B cell (primary cell): ENCODE measurements around the gene HEXIM2. TPM values are rescaled to one million over a fixed set of nuclear protein-coding genes. Genes with fewer than 3 reads are reported as not detected.

ENCODE experiments used
- ATAC-seq: fragments of 200-7000 bp; cut with Tn5 transposase; one replicate; pipeline ENCODE4 v1.10.0; 2021; ENCODE audit warnings: low read depth, mild to moderate bottlenecking, moderate number of reproducible peaks, moderate library complexity
- CTCF ChIA-PET: fragments of 350-600 bp; sonication (Branson Sonifier 250); formaldehyde crosslinking; loops from one replicate; lab custom pipeline; 2021; ENCODE audit warnings: antibody characterized with exemption, inconsistent platforms; lab: Charles Lee
- POLR2A ChIA-PET: fragments of 350-600 bp; sonication (Branson Sonifier 250); formaldehyde crosslinking; loops from one replicate; lab custom pipeline; 2021; ENCODE audit warnings: antibody characterized with exemption; lab: Charles Lee
- DNase-seq: peaks from one replicate; pipeline ENCODE4 v3.0.0; 2013
- H2AFZ ChIP-seq: 2 replicates; pipeline ENCODE4 v1.6.1; 2012; ENCODE audit warnings: mild to moderate bottlenecking, low read depth, low read length; ENCODE audit not compliant: insufficient read depth, poor library complexity, severe bottlenecking
- H3K27ac ChIP-seq, 2 donors: 1 replicate in 1 of 2; 2 replicates in 1 of 2; pipeline ENCODE4 v1.5.1; 2012 to 2013; ENCODE audit warnings: low read length in 2 of 2, mild to moderate bottlenecking in 2 of 2, moderate library complexity in 1 of 2
- H3K27me3 ChIP-seq, 4 experiments: fragments of 200-600 bp in 1 of 4; sonication (generic) in 1 of 4; replicated peaks in 1 of 4; 1 replicate in 2 of 4; 2 replicates in 2 of 4; pipeline versions ENCODE4 v1.6.1 to v1.7.0; 2013 to 2016; ENCODE audit warnings: low read length in 3 of 4, mild to moderate bottlenecking in 2 of 4, mixed read lengths in 1 of 4, moderate library complexity in 1 of 4; ENCODE audit not compliant: insufficient read depth in 4 of 4, control insufficient read depth in 3 of 4; ENCODE audit errors: control extremely low read depth in 1 of 4
- H3K36me3 ChIP-seq, 2 experiments: replicated peaks in 1 of 2; 1 replicate in 1 of 2; 2 replicates in 1 of 2; pipeline versions ENCODE4 v1.6.1 to v1.7.1; 2013; ENCODE audit warnings: low read length in 1 of 2; ENCODE audit not compliant: insufficient read depth in 2 of 2, control insufficient read depth in 1 of 2; ENCODE audit errors: control extremely low read depth in 1 of 2, extremely low read depth in 1 of 2
- H3K4me1 ChIP-seq, 2 donors: fragments of 200-600 bp in 1 of 2; sonication (generic) in 1 of 2; 1 replicate in 1 of 2; 2 replicates in 1 of 2; pipeline versions ENCODE4 v1.5.1 to v1.6.1; 2013 to 2017; ENCODE audit warnings: low read length in 2 of 2; ENCODE audit not compliant: control insufficient read depth in 2 of 2, insufficient read depth in 2 of 2
- H3K4me2 ChIP-seq: replicated peaks from 2 replicates; pipeline ENCODE3; 2012; ENCODE audit warnings: mild to moderate bottlenecking, low read depth, low read length; ENCODE audit not compliant: poor library complexity, severe bottlenecking
- H3K4me3 ChIP-seq, 5 experiments: fragments of 200-600 bp in 1 of 5; sonication (generic) in 1 of 5; 1 replicate in 3 of 5; 2 replicates in 2 of 5; pipeline versions ENCODE4 v1.5.1 to v1.7.0; 2011 to 2016; ENCODE audit warnings: low read length in 4 of 5, mild to moderate bottlenecking in 4 of 5, low read depth in 2 of 5, control low read depth in 1 of 5, moderate library complexity in 1 of 5; ENCODE audit not compliant: insufficient read depth in 1 of 5; ENCODE audit errors: control extremely low read depth in 1 of 5, extremely low read depth in 1 of 5
- H3K79me2 ChIP-seq: fragments of 200-600 bp; sonication (generic); one replicate; pipeline ENCODE4 v1.6.0; 2016; ENCODE audit warnings: low read length; ENCODE audit not compliant: control insufficient read depth, insufficient read depth
- H3K9ac ChIP-seq: fragments of 200-600 bp; sonication (generic); 2 replicates; pipeline ENCODE4 v1.6.1; 2017; ENCODE audit warnings: mild to moderate bottlenecking, low read length, moderate library complexity
- H3K9me3 ChIP-seq, 3 donors: one replicate each; pipeline versions ENCODE4 v1.6.1 to v1.7.1; 2013; ENCODE audit warnings: low read length in 2 of 3; ENCODE audit not compliant: control insufficient read depth in 2 of 3, insufficient read depth in 1 of 3; ENCODE audit errors: control extremely low read depth in 1 of 3
- H4K20me1 ChIP-seq: 2 replicates; pipeline ENCODE4 v1.6.0; 2012; ENCODE audit warnings: mild to moderate bottlenecking, low read length; ENCODE audit not compliant: insufficient read depth, control insufficient read depth, poor library complexity, severe bottlenecking
- H3K27ac Mint-ChIP-seq: one replicate; pipeline ENCODE4 v1.8.0; 2021; ENCODE audit warnings: mixed read lengths
- H3K27me3 Mint-ChIP-seq: one replicate; pipeline ENCODE4 v1.8.0; 2021; ENCODE audit warnings: mixed read lengths
- H3K4me1 Mint-ChIP-seq: one replicate; pipeline ENCODE4 v1.8.0; 2021; ENCODE audit warnings: mixed read lengths
- H3K4me3 Mint-ChIP-seq: one replicate; pipeline ENCODE4 v1.8.0; 2021; ENCODE audit warnings: mixed read lengths
- H3K9me3 Mint-ChIP-seq: one replicate; pipeline ENCODE4 v1.8.0; 2022; ENCODE audit warnings: mixed read lengths; ENCODE audit not compliant: insufficient read depth
- CTCF ChIP-seq: fragments of 200-600 bp; IDR thresholded peaks from one replicate; pipeline ENCODE4 v1.8.0; 2022; ENCODE audit warnings: antibody characterized with exemption, mild to moderate bottlenecking
- EZH2 ChIP-seq: IDR thresholded peaks from 2 replicates; pipeline ENCODE4 v1.6.1; 2012; ENCODE audit warnings: borderline replicate concordance, low read depth, mild to moderate bottlenecking, moderate library complexity, low read length; ENCODE audit not compliant: insufficient read depth, poor library complexity, severe bottlenecking
- WGBS: methylation state at CpG from one replicate; pipeline ENCODE4 v1.1.5; 2013; ENCODE audit warnings: missing lambda C conversion rate; ENCODE audit not compliant: insufficient coverage; 5-methylcytosine and 5-hydroxymethylcytosine counted together
- intact Hi-C: fragments of 100-400 bp; cut with micrococcal nuclease; formaldehyde crosslinking; loops from one replicate; pipeline ENCODE4 v1.10.0; 2022
- polyA plus RNA-seq: library from polyadenylated mRNA; depleted of rRNA; stranded (reverse); fragments of >200 nt; gene quantifications from 2 replicates; pipeline ENCODE4 v1.2.3, GENCODE V29; 2012
- total RNA-seq, 2 donors: library from RNA; stranded (reverse); fragments of 120-200 nt in 1 of 2; gene quantifications; 1 replicate in 1 of 2; 2 replicates in 1 of 2; pipeline versions ENCODE4 v1.2.3 to v1.2.4, GENCODE V29; 2013 to 2022

HEXIM2 gene
- total and polyA plus RNA-seq, 2 donors (not counting 1 experiment from before 2014, with no cell fraction given): 3.7 to 10.0 TPM

GRCh38 chr17:45129940-45130680 is 31.6 kb upstream of the HEXIM2 start:
- ATAC-seq (no peak), DNase-seq (no peak)
- no peaks in the 10 kb centered on the region for H3K9me3 ChIP-seq
- peaks cover 4% of the 10 kb centered on the region for H3K27me3 Mint-ChIP-seq
- H3K27ac Mint-ChIP-seq: no peak overlapping the region
- no peak for TF ChIP-seq CTCF
- no peak for TF ChIP-seq EZH2
- H3K27ac ChIP-seq: no peak overlapping the region
- H3K4me1 Mint-ChIP-seq: peaks cover 7% of the 10 kb centered on the region
- 91% methylated on average over 12 of the region's 13 CpGs for WGBS
- H3K27me3 ChIP-seq: peaks cover 0 to 10% (median 2%) of the 10 kb centered on the region in 4 experiments
- H3K4me2 ChIP-seq: no peak overlapping the region
- H3K9me3 Mint-ChIP-seq: no peaks in the 10 kb centered on the region
- H3K79me2 ChIP-seq: peaks cover 4% of the 10 kb centered on the region
- H3K9ac ChIP-seq: no peak overlapping the region
- CTCF ChIA-PET: interaction anchor here (0.7 to 10.2 kb wide), 3 partner anchors 12 to 68 kb away, joined by 3 to 233 read pairs (median 4); no protein-coding TSS in a partner anchor
- no peak overlapping the region for H3K4me3 ChIP-seq
- H3K36me3 ChIP-seq: no peaks in the 10 kb centered on the region
- H4K20me1 ChIP-seq: no peaks in the 10 kb centered on the region
- peaks cover 7 to 8% of the 10 kb centered on the region in 2 donors for H3K4me1 ChIP-seq
- POLR2A ChIA-PET: interaction anchor here (0.8 kb wide), 1 partner anchor 20 kb away, joined by 4 read pairs; no protein-coding TSS in a partner anchor
- H3K4me3 Mint-ChIP-seq: peak overlapping the region; percentile 97
- H2AFZ ChIP-seq: no peak overlapping the region
- intact Hi-C loops: no loop called here
